ENCODE data around the gene MVD. TPM values are rescaled to one million over a fixed set of nuclear protein-coding genes. Genes with fewer than 3 reads are reported as not detected.

The MVD gene
- polyA plus RNA-seq (2014; cell fraction: cytosol; rRNA removed) = 79.6 and 90.5 TPM in 2 replicates
- 223 and 279 TPM in 2 replicates for polyA plus RNA-seq (2014; cell fraction: nucleus; rRNA removed)

- peak; percentile 99 for DNase-seq (ENCODE audit: low spot score)
Observed at GRCh38 chr16:88662843-88663606, at the start of gene MVD. Gene MVD, minus strand, starts transcription at chr16:88663091. Its CDS starts 11 bp downstream, at chr16:88663080.

GRCh38 chr16:88712362-88712979 lies 49.6 kb upstream of the MVD start:
- DNase-seq (ENCODE audit: low spot score) = no peak

- no peak for DNase-seq (ENCODE audit: low spot score)
Observed at GRCh38 chr16:88711750-88712340, 49.0 kb upstream of the MVD start.

GRCh38 chr16:88710556-88710955 lies 47.7 kb upstream of the MVD start:
- no peak for DNase-seq (ENCODE audit: low spot score)

- no peak for DNase-seq (ENCODE audit: low spot score)
Observed at GRCh38 chr16:88706965-88707826, 44.3 kb upstream of the MVD start.

GRCh38 chr16:88706229-88706964 lies 43.5 kb upstream of the MVD start, which contains the start of the genes CTU2 and RNF166:
Gene CTU2, plus strand, starts transcription at chr16:88706503. Its CDS starts 28 bp downstream, at chr16:88706531.
Gene RNF166, minus strand, starts transcription at chr16:88706408. Its CDS starts 83 bp downstream, at chr16:88706325.
- peak; percentile 79 for DNase-seq (ENCODE audit: low spot score)

GRCh38 chr16:88705801-88706228 lies 42.9 kb upstream of the MVD start:
- no peak for DNase-seq (ENCODE audit: low spot score)

- no peak for DNase-seq (ENCODE audit: low spot score)
Observed at GRCh38 chr16:88705076-88705684, 42.3 kb upstream of the MVD start.

- DNase-seq (ENCODE audit: low spot score) = no peak
Observed at GRCh38 chr16:88703486-88704309, 40.8 kb upstream of the MVD start.

- DNase-seq (ENCODE audit: low spot score) = no peak
Observed at GRCh38 chr16:88702371-88703210, 39.7 kb upstream of the MVD start.

GRCh38 chr16:88701581-88702370 lies 38.9 kb upstream of the MVD start:
- DNase-seq (ENCODE audit: low spot score) = no peak

- DNase-seq (ENCODE audit: low spot score) = no peak
Observed at GRCh38 chr16:88700636-88701482, 38.0 kb upstream of the MVD start.

- no peak for DNase-seq (ENCODE audit: low spot score)
Observed at GRCh38 chr16:88700322-88700635, 37.4 kb upstream of the MVD start.

GRCh38 chr16:88699180-88699579 lies 36.3 kb upstream of the MVD start:
- DNase-seq (ENCODE audit: low spot score) = no peak

GRCh38 chr16:88698646-88699045 lies 35.8 kb upstream of the MVD start:
- DNase-seq (ENCODE audit: low spot score) = no peak

- DNase-seq (ENCODE audit: low spot score) = no peak
Observed at GRCh38 chr16:88697831-88698615, 35.1 kb upstream of the MVD start.

Measured in SK-N-DZ (cell line).